Measurements from ENCODE around the gene NPR3.
"Not testable (repeated sequence)": the region's sequence is repeated elsewhere in the genome, so short reads cannot be mapped to it uniquely, and the experiment has no call there.

The NPR3 gene

GRCh38 chr5:32765266-32765665, 54.1 kb downstream of the NPR3 start:
- no peak for DNase-seq (ENCODE audit: low read depth in 2 of 2)

DNA sequence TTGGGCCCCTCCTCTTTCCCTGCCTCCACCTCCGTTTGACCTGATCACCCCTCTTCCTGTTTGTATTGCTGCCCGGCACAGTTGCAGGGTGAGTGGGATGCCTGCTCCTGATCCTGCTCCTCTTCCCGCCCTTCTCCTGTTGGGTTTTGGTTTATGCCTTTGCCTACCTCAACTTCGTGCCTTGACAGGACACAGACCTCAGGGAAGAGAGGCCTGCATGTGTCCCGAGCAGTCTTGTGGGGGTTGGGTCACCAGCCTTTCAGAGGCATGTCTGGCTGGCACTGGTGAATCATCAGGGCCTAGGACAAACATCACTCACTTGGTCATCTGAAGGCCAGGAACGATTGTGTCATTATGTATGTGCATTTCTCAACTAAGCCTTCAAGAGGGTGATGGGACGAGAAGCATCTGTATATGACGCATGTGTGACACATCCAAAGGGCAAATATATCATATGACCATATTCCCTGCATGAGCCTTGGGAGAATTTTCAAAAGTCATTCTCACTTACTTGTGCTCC, 56.9 kb downstream of the NPR3 start:
- no peak for DNase-seq (ENCODE audit: low read depth in 2 of 2)

DNA sequence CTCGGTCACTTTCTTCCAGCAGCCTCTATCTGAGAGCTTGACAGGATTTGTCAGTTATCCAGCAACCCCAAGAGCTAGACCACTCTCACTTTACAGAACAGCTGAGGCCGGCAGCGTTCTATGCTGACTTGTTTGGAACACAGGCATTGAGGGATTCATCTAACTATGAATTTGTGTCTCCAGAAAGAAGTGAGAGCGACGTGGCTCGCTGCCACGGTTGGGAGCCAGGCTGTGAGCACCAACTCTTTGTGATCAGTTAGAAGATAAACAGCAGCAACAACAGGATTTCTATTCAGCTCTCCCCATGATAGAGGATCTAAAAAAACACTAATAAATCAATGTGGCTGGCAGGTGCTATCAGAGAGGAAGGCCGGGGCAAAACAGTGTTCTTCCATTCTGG, 58.6 kb downstream of the NPR3 start:
- no peak for DNase-seq (ENCODE audit: low read depth in 2 of 2)

- DNase-seq (ENCODE audit: low read depth in 2 of 2) = no peak
Measured at GRCh38 chr5:32770444-32770843, 59.3 kb downstream of the NPR3 start.

GRCh38 chr5:32771037-32771436, 59.9 kb downstream of the NPR3 start:
- no peak for DNase-seq (ENCODE audit: low read depth in 2 of 2)

GRCh38 chr5:32773944-32774343, 62.8 kb downstream of the NPR3 start:
- no peak for DNase-seq (ENCODE audit: low read depth in 2 of 2)

- no peak for DNase-seq (ENCODE audit: low read depth in 2 of 2)
Measured at GRCh38 chr5:32776200-32776599, 65.1 kb downstream of the NPR3 start.

- no peak for DNase-seq (ENCODE audit: low read depth in 2 of 2)
Measured at GRCh38 chr5:32777222-32777621, 66.1 kb downstream of the NPR3 start.

- no peak for DNase-seq (ENCODE audit: low read depth in 2 of 2)
Measured at GRCh38 chr5:32777733-32778132, 66.6 kb downstream of the NPR3 start.

DNA sequence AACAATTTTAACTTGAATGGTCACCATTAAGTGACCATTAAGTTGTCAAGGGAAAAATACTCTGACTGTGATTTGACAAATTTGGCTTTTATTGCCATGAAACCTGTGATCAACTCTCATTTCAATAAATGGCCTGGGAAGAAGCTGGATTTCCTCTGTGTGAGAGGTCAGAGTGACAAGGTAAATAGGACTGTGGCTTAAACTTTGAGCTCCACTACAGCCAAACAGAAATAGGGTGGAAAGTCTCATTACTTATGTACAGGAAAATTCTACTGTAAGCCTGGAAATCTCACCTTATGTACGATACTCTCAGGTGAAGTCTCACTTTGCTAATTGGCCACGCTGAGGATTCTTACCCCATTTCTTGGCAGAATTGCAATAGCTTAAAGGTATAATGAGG, 67.3 kb downstream of the NPR3 start:
- DNase-seq (ENCODE audit: low read depth in 2 of 2) = no peak

GRCh38 chr5:32779754-32780415, 68.8 kb downstream of the NPR3 start:
- no peak for DNase-seq (ENCODE audit: low read depth in 2 of 2)

DNA sequence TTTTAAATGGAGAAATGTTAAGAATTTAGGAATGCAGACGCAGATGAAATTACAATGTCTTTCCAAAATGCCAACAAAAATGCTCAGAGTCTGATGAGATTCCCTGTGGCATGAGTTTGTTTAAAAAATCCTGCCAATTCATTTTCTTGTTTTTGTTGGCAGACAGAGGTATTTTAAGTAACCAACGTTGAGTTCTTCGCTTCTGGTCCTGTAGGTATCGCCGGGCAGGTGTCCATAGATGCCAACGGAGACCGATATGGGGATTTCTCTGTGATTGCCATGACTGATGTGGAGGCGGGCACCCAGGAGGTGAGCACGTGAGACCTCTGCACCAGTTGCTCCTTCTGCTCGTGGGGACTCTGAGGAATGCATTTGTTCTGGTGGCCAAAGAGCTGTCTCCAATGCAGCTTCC, 69.4 kb downstream of the NPR3 start:
- DNase-seq (ENCODE audit: low read depth in 2 of 2) = no peak

DNA sequence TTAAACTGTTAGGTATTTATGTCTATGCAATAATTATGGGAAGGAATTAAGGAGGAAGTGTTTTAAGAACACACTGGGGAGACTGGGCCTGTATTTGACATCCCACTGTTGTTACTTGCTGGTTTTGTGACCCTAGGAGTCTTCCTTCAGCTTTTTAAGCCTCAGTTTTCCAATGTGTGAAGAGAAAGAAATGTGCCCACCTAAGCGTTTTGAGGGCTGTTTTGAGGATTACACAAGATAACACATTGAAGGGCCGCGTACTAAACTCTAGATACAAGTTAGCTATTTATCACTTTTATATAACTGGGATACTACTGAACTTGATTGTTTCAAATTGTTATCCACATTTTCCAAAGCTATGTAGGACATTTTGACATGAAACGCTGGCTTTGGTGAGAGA, 72.5 kb downstream of the NPR3 start:
- no peak for DNase-seq (ENCODE audit: low read depth in 2 of 2)

- no peak for DNase-seq (ENCODE audit: low read depth in 2 of 2)
Measured at GRCh38 chr5:32785611-32786254, 74.6 kb downstream of the NPR3 start.

DNA sequence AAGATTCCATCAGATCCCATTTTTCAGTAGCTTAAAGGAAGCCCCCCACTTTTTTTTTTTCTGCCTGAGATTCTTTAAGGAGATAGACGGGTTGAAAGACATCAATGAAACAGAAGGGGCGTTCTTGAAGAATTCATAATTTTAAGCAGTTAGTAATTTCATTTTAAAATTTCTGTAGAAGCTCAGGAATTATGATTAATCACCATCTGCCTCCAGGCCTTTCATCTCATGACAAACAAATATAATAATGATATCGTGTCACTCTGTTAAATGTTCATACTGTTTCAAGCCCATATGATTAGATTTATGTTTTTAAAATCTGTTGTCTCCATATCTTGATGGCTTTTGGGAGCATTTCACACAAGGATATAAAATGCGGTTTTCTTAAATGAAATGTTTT, 75.2 kb downstream of the NPR3 start:
- no peak for DNase-seq (ENCODE audit: low read depth in 2 of 2)

GRCh38 chr5:32790411-32790951, 79.4 kb downstream of the NPR3 start:
- no peak for DNase-seq (ENCODE audit: low read depth in 2 of 2)

- no peak for DNase-seq (ENCODE audit: low read depth in 2 of 2)
Measured at GRCh38 chr5:32791536-32792243, 80.6 kb downstream of the NPR3 start.

GRCh38 chr5:32794086-32794485, 83.0 kb downstream of the NPR3 start:
- no peak for DNase-seq (ENCODE audit: low read depth in 2 of 2)

DNA sequence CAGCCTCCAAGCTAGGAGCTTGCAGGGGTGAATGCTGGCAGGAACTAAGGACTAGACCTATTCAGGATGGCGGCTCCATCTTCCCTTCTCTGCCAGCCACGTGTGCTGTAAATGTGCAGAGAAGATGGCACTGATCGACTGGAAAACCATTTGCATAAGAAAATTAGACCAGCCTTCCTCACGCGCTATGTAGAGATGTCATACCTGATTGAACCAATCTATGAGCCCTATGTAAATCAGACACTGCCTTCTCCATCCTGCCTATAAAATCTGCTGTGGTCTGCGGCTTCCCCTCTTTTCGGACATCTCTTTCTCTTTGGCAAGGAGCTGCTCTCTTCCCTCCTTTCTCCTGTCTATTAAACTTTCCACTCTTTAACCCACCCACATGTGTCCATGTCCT, 91.6 kb downstream of the NPR3 start:
- no peak for DNase-seq (ENCODE audit: low read depth in 2 of 2)

DNA sequence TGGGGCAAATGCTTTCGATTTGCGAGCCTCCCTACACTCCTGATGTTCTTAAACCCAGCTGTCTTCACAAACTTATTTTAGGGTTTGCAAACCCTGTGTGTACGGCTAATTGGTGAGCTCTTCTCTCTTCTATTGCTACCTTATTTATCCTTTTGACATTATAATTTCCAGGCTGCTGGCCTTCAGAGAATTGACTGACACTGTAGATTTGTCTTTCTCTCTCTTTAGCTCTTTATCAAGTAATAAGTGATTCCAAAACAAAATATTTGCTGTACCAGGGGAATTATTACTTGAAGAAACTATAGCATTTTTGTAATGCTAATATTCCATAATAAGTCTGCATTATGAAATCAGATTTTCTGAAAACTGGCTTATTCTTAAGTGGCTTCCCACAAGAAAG, 92.5 kb downstream of the NPR3 start:
- no peak for DNase-seq (ENCODE audit: low read depth in 2 of 2)

DNA sequence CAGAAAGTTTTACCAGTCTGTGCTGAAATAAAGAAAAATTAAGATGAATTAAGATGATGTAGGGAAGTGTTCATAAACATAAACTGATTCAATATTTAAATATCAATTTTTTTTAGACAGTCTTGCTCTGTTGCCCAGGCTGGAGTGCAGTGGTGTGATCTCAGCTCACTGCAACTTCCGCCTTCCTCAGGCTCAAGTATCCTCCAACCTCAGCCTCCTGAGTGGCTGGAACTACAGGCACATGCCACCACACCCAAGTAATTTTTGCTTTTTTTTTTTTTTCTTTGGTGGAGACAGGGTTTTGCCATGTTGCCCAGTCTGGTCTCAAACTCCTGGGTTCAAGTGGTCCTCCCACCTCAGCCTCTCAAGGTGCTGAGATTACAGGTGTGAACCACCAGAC, 94.3 kb downstream of the NPR3 start:
- DNase-seq (ENCODE audit: low read depth in 2 of 2) = not testable (repeated sequence)

DNA sequence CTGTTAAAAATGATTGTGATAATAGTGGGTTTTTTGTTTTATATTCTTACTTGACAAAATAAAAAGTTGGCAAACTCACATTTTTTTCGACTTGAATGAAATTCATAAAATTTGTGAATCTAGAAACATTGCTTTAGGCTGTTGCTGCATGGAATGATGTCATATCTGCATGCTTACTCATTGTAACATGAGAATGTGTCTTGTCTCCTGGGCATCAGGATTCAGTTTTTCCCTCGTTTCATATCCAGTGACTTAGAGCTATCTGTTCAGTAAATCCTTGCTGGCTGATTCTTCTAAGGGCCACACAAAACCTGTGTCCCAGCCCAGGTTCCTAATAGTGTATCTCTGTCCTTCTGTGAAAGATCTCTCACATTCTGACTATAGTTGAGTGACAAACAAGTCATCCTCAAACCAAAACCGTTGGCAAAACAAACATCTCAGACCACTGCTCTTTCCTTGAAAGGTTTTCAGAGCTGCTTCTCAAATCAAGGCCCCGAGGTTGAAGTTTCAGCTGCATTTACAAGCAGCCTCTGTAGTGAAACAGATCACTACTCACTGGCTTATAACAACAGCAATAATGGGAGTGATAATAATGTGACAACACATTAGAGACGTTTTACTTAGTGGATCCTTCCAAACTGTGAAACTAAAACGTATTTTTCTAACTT, 95.0 kb downstream of the NPR3 start:
- DNase-seq (ENCODE audit: low read depth in 2 of 2) = no peak
